Measurements from ENCODE around the gene GABPB1.

Gene GABPB1

GRCh38 chr15:50252556-50252955 lies 102.4 kb downstream of the GABPB1 start:
- no peak overlapping the region for H3K4me3 ChIP-seq (ENCODE audit: low read length)
- no peak for TF ChIP-seq CTCF (conservative IDR thresholded peaks at IDR 0.05; ENCODE audit: low read depth, low read length)
- no peak for DNase-seq (ENCODE audit: low read depth)

GRCh38 chr15:50251638-50252182 lies 103.3 kb downstream of the GABPB1 start:
- TF ChIP-seq CTCF (conservative IDR thresholded peaks at IDR 0.05; ENCODE audit: low read depth, low read length), result no peak
- no peak for DNase-seq (ENCODE audit: low read depth)
- no peak overlapping the region for H3K4me3 ChIP-seq (ENCODE audit: low read length)

- no peak overlapping the region for H3K4me3 ChIP-seq (ENCODE audit: low read length)
- DNase-seq (ENCODE audit: low read depth), result no peak
- TF ChIP-seq CTCF (conservative IDR thresholded peaks at IDR 0.05; ENCODE audit: low read depth, low read length), result no peak
Observed at GRCh38 chr15:50250760-50251394, 104.1 kb downstream of the GABPB1 start.

DNA sequence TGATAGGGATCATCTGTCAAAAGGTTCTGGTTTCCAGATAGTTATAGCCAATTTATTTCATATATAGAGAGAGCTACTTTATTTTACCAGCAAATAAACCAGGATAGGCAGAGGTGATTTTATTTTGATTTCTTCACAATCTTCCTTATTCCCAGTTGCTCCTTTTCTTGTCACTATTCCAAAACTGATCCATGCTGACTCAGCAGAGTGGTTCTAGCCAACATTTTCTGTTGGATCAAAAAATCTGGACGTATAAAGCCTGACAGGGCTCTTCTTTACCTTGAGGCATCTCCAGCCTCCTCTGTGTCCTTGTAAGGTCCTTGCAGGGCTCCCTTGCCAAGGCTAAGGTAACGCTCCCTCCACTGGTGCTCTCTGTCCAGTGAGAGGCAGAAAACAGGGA lies 105.3 kb downstream of the GABPB1 start:
- TF ChIP-seq CTCF (conservative IDR thresholded peaks at IDR 0.05; ENCODE audit: low read depth, low read length), result no peak
- no peak overlapping the region for H3K4me3 ChIP-seq (ENCODE audit: low read length)
- no peak for DNase-seq (ENCODE audit: low read depth)

GRCh38 chr15:50248994-50249582 lies 105.9 kb downstream of the GABPB1 start:
- H3K4me3 ChIP-seq (ENCODE audit: low read length), result no peak overlapping the region
- TF ChIP-seq CTCF (conservative IDR thresholded peaks at IDR 0.05; ENCODE audit: low read depth, low read length), result no peak
- DNase-seq (ENCODE audit: low read depth), result no peak

DNA sequence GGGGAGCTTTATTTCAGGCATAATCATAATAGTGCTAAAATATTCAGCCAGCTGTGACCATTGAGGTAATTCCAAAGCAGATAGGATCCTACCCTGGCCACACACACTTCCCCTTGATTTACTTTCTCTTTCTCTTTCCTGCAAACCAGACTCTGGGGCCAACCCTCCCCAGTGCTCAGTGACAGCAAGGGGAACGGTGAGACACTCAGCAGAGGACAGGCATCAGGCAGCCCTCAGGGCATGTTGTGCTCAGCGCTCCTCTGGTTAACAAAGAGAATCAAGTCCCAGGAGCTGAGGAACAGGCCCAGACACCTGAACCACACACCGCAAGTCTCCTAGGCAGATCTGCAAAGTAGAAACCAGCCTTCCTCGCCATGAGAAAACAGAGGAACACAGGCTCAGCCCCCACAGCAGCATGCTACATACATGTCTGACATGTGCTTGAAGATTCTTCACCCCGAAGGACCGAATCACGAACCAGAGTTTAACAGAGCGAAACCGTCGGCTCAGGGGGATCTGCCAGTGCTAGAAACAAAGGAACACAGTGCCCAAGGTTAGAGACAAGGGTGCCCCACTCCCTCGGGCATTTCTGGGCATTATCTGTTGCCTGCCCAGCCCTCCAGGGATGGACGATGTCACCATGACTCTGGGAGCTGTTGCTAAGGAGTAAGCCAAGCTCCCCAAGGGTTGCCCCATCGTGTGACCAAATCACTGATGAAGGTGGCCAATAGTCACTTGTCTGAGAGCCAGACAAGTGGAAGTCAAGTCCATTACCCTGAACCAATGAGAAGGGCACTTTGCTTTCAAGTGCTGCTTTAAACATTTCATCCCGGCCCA lies 107.0 kb downstream of the GABPB1 start:
- no peak for DNase-seq (ENCODE audit: low read depth)
- no peak overlapping the region for H3K4me3 ChIP-seq (ENCODE audit: low read length)
- no peak for TF ChIP-seq CTCF (conservative IDR thresholded peaks at IDR 0.05; ENCODE audit: low read depth, low read length)

Data from retinal pigment epithelial cell (primary cell).